ENCODE measurements around the gene TSG101.

TSG101 gene

GRCh38 chr11:18526521-18527296 lies at the start of gene TSG101:
Gene TSG101 (minus strand): TSS chr11:18526942. CDS start chr11:18526816, 126 bp downstream.
- no peak for TF ChIP-seq ZFX (IDR thresholded peaks at IDR 0.05; ENCODE audit: borderline replicate concordance)
- no peak for TF ChIP-seq CTCF (IDR thresholded peaks at IDR 0.05)
- peak within 1 kb of the TSS; percentile 92 for H3K27ac ChIP-seq

- TF ChIP-seq CTCF (IDR thresholded peaks at IDR 0.05), result no peak
- TF ChIP-seq ZFX (IDR thresholded peaks at IDR 0.05; ENCODE audit: borderline replicate concordance), result no peak
- 0 out of 2 replicates have a peak overlapping the region, but pooled peaks have one; percentile 14 for H3K27ac ChIP-seq
Observed at GRCh38 chr11:18575361-18575760, 48.6 kb upstream of the TSG101 start.

GRCh38 chr11:18567081-18567480 lies 40.3 kb upstream of the TSG101 start:
- TF ChIP-seq ZFX (IDR thresholded peaks at IDR 0.05; ENCODE audit: borderline replicate concordance) (no peak), CTCF (IDR thresholded peaks at IDR 0.05) (no peak)
- H3K27ac ChIP-seq, result no peak overlapping the region

- TF ChIP-seq CTCF (IDR thresholded peaks at IDR 0.05) (no peak), ZFX (IDR thresholded peaks at IDR 0.05; ENCODE audit: borderline replicate concordance) (no peak)
- H3K27ac ChIP-seq, result no peak overlapping the region
Observed at GRCh38 chr11:18566406-18566805, 39.7 kb upstream of the TSG101 start.

GRCh38 chr11:18564149-18564548 lies 37.4 kb upstream of the TSG101 start:
- H3K27ac ChIP-seq, result no peak overlapping the region
- TF ChIP-seq CTCF (IDR thresholded peaks at IDR 0.05) (no peak), ZFX (IDR thresholded peaks at IDR 0.05; ENCODE audit: borderline replicate concordance) (no peak)

- TF ChIP-seq CTCF (IDR thresholded peaks at IDR 0.05), result no peak
- TF ChIP-seq ZFX (IDR thresholded peaks at IDR 0.05; ENCODE audit: borderline replicate concordance), result no peak
- no peak overlapping the region for H3K27ac ChIP-seq
Observed at GRCh38 chr11:18563090-18563730, 36.5 kb upstream of the TSG101 start.

- TF ChIP-seq CTCF (IDR thresholded peaks at IDR 0.05) (no peak), ZFX (IDR thresholded peaks at IDR 0.05; ENCODE audit: borderline replicate concordance) (no peak)
- no peak overlapping the region for H3K27ac ChIP-seq
Observed at GRCh38 chr11:18548001-18548400, 21.3 kb upstream of the TSG101 start.
